HEK293 (cell line): Measurements from ENCODE around the gene PRSS16.

ENCODE experiments used
- CTCF ChIA-PET: fragments of 350-600 bp; formaldehyde crosslinking; extraction: SDS; loops from one replicate; lab custom pipeline; 2021; ENCODE audit warnings: antibody characterized with exemption; lab: Yijun Ruan, JAX
- POLR2A ChIA-PET: fragments of 300-600 bp; formaldehyde crosslinking; extraction: SDS; loops from one replicate; lab custom pipeline; 2020; ENCODE audit warnings: antibody characterized with exemption, inconsistent platforms; lab: Yijun Ruan, JAX
- H3K27ac ChIP-seq: fragments of 200-500 bp; sonication (Bioruptor generic); 2 replicates; pipeline ENCODE4 v1.5.1; 2014; ENCODE audit warnings: low read depth, low read length, control low read depth, inconsistent platforms; ENCODE audit errors: extremely low read depth
- H3K36me3 ChIP-seq, 2 experiments: fragments of 200-500 bp in 1 of 2; sonication (Bioruptor generic) in 1 of 2; 1 replicate in 1 of 2; 2 replicates in 1 of 2; pipeline ENCODE4 v1.5.1; 2014 to 2017; ENCODE audit warnings: inconsistent platforms in 2 of 2, low read length in 2 of 2; ENCODE audit not compliant: control insufficient read depth in 2 of 2, insufficient read depth in 1 of 2
- H3K4me1 ChIP-seq: fragments of 200-500 bp; sonication (Bioruptor generic); 2 replicates; pipeline ENCODE4 v1.5.1; 2014; ENCODE audit warnings: mild to moderate bottlenecking, low read length, inconsistent platforms; ENCODE audit not compliant: control insufficient read depth, insufficient read depth
- H3K4me3 ChIP-seq: 2 replicates; pipeline ENCODE4 v1.5.1; 2011; ENCODE audit warnings: low read depth, mild to moderate bottlenecking, control low read depth, low read length, moderate library complexity
- H3K9me3 ChIP-seq: fragments of 200-500 bp; sonication (Bioruptor generic); 2 replicates; pipeline ENCODE4 v1.5.1; 2014; ENCODE audit warnings: low read depth, low read length, inconsistent platforms; ENCODE audit not compliant: control insufficient read depth, insufficient read depth
- ELK4 ChIP-seq: IDR thresholded peaks from 2 replicates; pipeline ENCODE4 v1.6.1; 2011; ENCODE audit warnings: mild to moderate bottlenecking, low read depth, low read length, borderline replicate concordance
- HOXC10 ChIP-seq: sonication (generic); formaldehyde crosslinking; IDR thresholded peaks from 2 replicates; pipeline ENCODE4 v1.8.1; 2023; ENCODE audit warnings: mild to moderate bottlenecking, missing genetic modification reagents
- KLF8 ChIP-seq: fragments of 450-650 bp; formaldehyde crosslinking; IDR thresholded peaks from 2 replicates; pipeline ENCODE4 v1.5.1; 2016; ENCODE audit warnings: missing biosample characterization, missing genetic modification characterization
- REST ChIP-seq: fragments of 450-650 bp; formaldehyde crosslinking; IDR thresholded peaks from 2 replicates; pipeline ENCODE4 v1.5.1; 2016; ENCODE audit warnings: missing biosample characterization, missing genetic modification characterization
- ZBTB21 ChIP-seq: fragments of 450-650 bp; formaldehyde crosslinking; IDR thresholded peaks from 2 replicates; pipeline ENCODE4 v1.5.1; 2017; ENCODE audit warnings: missing biosample characterization, missing genetic modification characterization
- ZBTB8A ChIP-seq: fragments of 450-650 bp; formaldehyde crosslinking; IDR thresholded peaks from 2 replicates; pipeline ENCODE4 v1.5.1; 2016; ENCODE audit warnings: missing biosample characterization, missing genetic modification characterization
- ZNF112 ChIP-seq: fragments of 450-650 bp; formaldehyde crosslinking; IDR thresholded peaks from 2 replicates; pipeline ENCODE4 v1.5.0; 2017; ENCODE audit warnings: missing biosample characterization, missing genetic modification characterization
- ZNF148 ChIP-seq: fragments of 450-650 bp; formaldehyde crosslinking; IDR thresholded peaks from 2 replicates; pipeline ENCODE4 v1.5.0; 2017; ENCODE audit warnings: missing biosample characterization, missing genetic modification characterization, borderline replicate concordance
- ZNF202 ChIP-seq: fragments of 450-650 bp; formaldehyde crosslinking; IDR thresholded peaks from 2 replicates; pipeline ENCODE4 v1.5.1; 2016; ENCODE audit warnings: missing biosample characterization, missing genetic modification characterization, borderline replicate concordance
- ZNF223 ChIP-seq: fragments of 450-650 bp; formaldehyde crosslinking; IDR thresholded peaks from 2 replicates; pipeline ENCODE4 v1.5.1; 2016; ENCODE audit warnings: missing biosample characterization, missing genetic modification characterization
- ZNF266 ChIP-seq: fragments of 450-650 bp; formaldehyde crosslinking; IDR thresholded peaks from 2 replicates; pipeline ENCODE4 v1.5.1; 2016; ENCODE audit warnings: missing biosample characterization, missing genetic modification characterization, low read depth
- ZNF292 ChIP-seq: fragments of 450-650 bp; formaldehyde crosslinking; IDR thresholded peaks from 2 replicates; pipeline ENCODE4 v1.5.1; 2016; ENCODE audit warnings: low read depth, missing biosample characterization, missing genetic modification characterization, borderline replicate concordance
- ZNF354C ChIP-seq: fragments of 450-650 bp; formaldehyde crosslinking; IDR thresholded peaks from 2 replicates; pipeline ENCODE4 v1.5.1; 2016; ENCODE audit warnings: missing biosample characterization, missing genetic modification characterization, low read depth, borderline replicate concordance
- ZNF518A ChIP-seq: fragments of 450-650 bp; formaldehyde crosslinking; conservative IDR thresholded peaks from 2 replicates; pipeline ENCODE4 v1.5.1; 2016; ENCODE audit warnings: low read depth, missing biosample characterization, missing genetic modification characterization
- ZNF555 ChIP-seq: fragments of 450-650 bp; formaldehyde crosslinking; conservative IDR thresholded peaks from 2 replicates; pipeline ENCODE4 v1.5.1; 2017; ENCODE audit warnings: missing biosample characterization, mild to moderate bottlenecking, missing genetic modification characterization, inconsistent platforms
- ZNF560 ChIP-seq: fragments of 450-650 bp; formaldehyde crosslinking; IDR thresholded peaks from 2 replicates; pipeline ENCODE4 v1.5.1; 2017; ENCODE audit warnings: missing biosample characterization, missing genetic modification characterization, borderline replicate concordance
- ZNF629 ChIP-seq: fragments of 450-650 bp; formaldehyde crosslinking; IDR thresholded peaks from 2 replicates; pipeline ENCODE4 v1.5.1; 2017; ENCODE audit warnings: missing biosample characterization, missing genetic modification characterization
- ZNF664 ChIP-seq: fragments of 450-650 bp; formaldehyde crosslinking; IDR thresholded peaks from 2 replicates; pipeline ENCODE4 v1.5.1; 2016; ENCODE audit warnings: missing biosample characterization, missing genetic modification characterization
- ZNF830 ChIP-seq: fragments of 450-650 bp; IDR thresholded peaks from 2 replicates; pipeline ENCODE4 v1.5.0; 2018; ENCODE audit warnings: missing biosample characterization, missing genetic modification characterization, low read depth, mild to moderate bottlenecking, moderate library complexity
- ZSCAN23 ChIP-seq: fragments of 450-650 bp; formaldehyde crosslinking; IDR thresholded peaks from 2 replicates; pipeline ENCODE4 v1.5.1; 2016; ENCODE audit warnings: missing biosample characterization, missing genetic modification characterization

PRSS16 gene

GRCh38 chr6:27267003-27267402, 19.5 kb downstream of the PRSS16 start (continued):
- TF ChIP-seq ZNF629 (tag by site-specific recombination) = peak; percentile 58
- TF ChIP-seq ZNF664 (tag by site-specific recombination) = peak; percentile 36; the same call in 1 of the 2 replicates
- peak; percentile 46; the same call in 1 of the 2 replicates for TF ChIP-seq ZBTB21 (tag by site-specific recombination)
- peak; percentile 22; the same call in 1 of the 2 replicates for TF ChIP-seq ZNF202 (tag by site-specific recombination)
- peak; percentile 54 for TF ChIP-seq REST
- TF ChIP-seq ZNF560 (tag by site-specific recombination) = peak; percentile 59; the same call in 1 of the 2 replicates
- 0 out of 2 replicates have a peak, but pooled peaks have one; percentile 52 for TF ChIP-seq ZNF292
- TF ChIP-seq ZNF223 = 0 out of 2 replicates have a peak, but pooled peaks have one; percentile 66
- peak; percentile 85 for TF ChIP-seq ZNF518A
- TF ChIP-seq ZNF354C (tag by site-specific recombination) = 0 out of 2 replicates have a peak, but pooled peaks have one; percentile 20
- TF ChIP-seq ZBTB8A = peak; percentile 70
- TF ChIP-seq, all 188 proteins: peak for 22; not testable (repeated sequence) for 166

- ChIA-PET CTCF (interaction anchor here (1.2 kb wide), 1 partner anchor 11 kb away, joined by 4 read pairs; no protein-coding TSS in a partner anchor), POLR2A (no interaction called here)
- Histone ChIP-seq H3K4me1 (no peaks in the 10 kb centered on the region), H3K9me3 (no peaks in the 10 kb centered on the region), H3K27ac (no peak overlapping the region), H3K4me3 (no peak overlapping the region), H3K36me3 (no peaks in the 10 kb centered on the region)
- no peak for TF ChIP-seq ZSCAN23 (tag by site-specific recombination)
- no peak for TF ChIP-seq KLF8 (tag by site-specific recombination)
- TF ChIP-seq ELK4 = no peak
- no peak for TF ChIP-seq ZNF266
- no peak for TF ChIP-seq ZNF112
- no peak for TF ChIP-seq ZNF148 (tag by site-specific recombination)
- TF ChIP-seq ZNF830 = no peak
- TF ChIP-seq ZNF555 (tag by site-specific recombination) = no peak
- no peak for TF ChIP-seq HOXC10
Measured at GRCh38 chr6:27267857-27268434, 20.4 kb downstream of the PRSS16 start.
